HK-2 (cell line): ENCODE results near the gene EXD2.
"Not testable (repeated sequence)": the region's sequence is repeated elsewhere in the genome, so short reads cannot be mapped to it uniquely, and the experiment has no call there.

ENCODE experiments used
- DNase-seq: peaks from one replicate; pipeline ENCODE4 v3.0.0-alpha.2; 2018; ENCODE audit not compliant: unreplicated experiment

The EXD2 gene

DNA sequence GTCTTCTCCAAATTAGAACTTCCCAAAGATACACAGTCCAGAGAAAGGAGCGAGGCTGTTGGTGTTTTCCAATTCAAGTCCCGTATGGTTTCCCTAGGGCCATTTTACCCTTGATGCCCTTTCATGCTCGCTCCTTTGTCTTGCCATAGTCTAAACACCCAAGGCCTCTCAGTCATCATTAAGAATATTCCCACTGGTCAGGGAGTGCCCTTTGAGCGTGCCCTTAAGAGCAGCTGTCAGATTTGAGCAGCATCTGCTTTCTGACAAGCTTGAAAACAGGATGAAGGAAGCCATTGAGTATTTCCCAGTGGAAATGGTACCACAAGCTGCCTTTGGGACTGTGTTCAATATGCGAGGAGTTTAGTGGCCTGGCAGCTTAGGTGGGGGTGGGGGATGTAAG lies 58.3 kb downstream of the EXD2 start:
- DNase-seq: no peak

DNA sequence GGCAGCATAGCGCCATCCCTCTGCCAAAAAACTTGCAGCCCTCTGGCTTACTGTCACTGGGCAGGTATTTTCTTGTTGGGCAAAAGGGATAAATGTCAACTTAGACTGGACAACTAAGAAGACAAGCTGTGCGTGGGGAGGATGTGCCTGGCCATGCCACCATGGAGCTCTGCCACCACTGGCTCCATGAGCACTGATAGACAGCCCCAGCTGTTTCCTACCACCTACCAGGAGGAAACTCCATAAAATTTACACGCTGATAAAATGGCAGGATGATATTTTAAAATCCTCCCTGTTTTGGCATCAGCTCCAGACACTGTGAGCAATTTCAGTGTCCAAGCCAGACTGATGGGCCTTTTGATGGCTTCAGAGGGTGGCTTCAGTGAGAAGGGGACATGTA lies 61.6 kb downstream of the EXD2 start:
- no peak for DNase-seq

DNA sequence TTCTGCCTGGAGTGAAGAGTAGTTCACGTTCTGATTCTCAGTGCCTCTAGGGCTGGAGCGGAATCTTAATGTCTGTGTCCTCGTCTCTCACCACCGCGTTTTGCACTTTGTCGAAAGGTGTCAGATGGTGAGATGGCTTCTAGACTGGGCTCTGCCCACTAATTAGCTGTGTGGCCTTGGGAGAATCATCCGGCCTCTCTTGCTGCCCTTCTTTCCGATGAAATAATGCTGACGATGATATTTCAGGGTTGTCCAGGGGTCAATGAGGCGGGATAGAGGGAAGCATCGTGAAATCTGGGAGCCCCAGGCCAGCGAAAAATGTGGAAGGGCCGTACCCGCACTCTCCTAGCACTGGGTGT lies 67.8 kb downstream of the EXD2 start:
- DNase-seq: no peak

DNA sequence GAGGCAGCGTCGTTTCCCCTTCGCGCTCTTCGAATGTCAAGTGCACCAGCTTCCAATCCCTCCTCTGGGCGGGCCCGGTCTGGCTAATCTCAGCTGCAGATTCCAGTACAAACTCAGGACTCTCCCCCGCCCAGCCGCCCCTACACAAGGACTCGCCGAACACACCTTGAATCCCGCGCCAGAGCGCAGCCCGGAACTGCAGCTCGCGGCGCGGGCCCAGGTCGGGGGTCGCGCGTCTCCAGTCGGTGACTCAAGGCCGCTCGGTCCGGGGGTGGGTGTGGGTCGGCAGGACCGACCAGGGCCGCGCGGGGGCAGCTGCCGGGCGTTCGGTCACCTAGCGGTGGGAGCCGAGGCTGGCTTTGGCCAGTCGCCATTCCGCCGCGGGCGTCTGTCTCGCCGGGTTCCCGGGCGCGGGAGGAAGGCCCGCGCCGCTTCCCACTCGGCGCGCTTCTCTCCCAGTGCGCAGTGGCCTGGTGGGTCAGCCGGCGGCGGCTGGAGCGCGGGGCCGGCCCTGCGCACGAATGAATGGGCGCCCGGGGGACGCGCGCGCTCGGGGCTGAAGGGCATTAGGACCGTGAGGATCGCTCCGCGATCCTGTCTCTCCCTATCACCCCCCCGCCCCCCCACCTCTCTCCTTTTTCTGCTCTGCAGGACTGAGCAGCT lies 68.4 kb downstream of the EXD2 start, which contains the start of gene GALNT16:
GALNT16 (plus strand) TSS at position 632 of the 663 bp plus-strand sequence. CDS start 133 bp downstream, outside the sequence.
- no peak for DNase-seq

DNA sequence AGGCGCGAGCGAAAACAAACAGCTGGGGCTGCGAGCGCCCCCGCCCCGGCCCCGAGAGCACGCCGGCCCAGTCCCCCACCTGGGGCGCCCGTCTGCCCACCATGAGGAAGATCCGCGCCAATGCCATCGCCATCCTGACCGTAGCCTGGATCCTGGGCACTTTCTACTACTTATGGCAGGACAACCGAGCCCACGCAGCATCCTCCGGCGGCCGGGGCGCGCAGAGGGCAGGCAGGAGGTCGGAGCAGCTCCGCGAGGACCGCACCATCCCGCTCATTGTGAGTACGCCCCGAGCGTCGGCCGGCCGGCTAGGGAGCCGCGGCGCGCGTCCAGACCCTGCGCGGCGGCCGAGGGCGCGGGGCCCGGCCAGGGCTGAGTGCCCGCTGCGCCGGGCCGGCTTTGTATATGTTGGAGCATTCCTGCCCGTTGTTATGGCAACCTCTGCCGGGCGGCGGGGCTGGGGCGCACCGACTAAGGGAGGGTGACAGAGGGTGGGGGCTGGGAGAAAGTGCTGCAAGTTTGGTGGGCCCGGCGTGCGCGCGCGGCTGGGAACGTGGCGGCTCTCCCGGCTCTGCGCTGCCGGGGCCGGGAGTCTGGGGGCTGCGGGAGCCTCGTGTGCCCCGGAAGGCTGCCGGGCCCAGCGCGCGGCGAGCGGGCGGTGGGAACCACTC lies 69.0 kb downstream of the EXD2 start:
- DNase-seq: no peak

DNA sequence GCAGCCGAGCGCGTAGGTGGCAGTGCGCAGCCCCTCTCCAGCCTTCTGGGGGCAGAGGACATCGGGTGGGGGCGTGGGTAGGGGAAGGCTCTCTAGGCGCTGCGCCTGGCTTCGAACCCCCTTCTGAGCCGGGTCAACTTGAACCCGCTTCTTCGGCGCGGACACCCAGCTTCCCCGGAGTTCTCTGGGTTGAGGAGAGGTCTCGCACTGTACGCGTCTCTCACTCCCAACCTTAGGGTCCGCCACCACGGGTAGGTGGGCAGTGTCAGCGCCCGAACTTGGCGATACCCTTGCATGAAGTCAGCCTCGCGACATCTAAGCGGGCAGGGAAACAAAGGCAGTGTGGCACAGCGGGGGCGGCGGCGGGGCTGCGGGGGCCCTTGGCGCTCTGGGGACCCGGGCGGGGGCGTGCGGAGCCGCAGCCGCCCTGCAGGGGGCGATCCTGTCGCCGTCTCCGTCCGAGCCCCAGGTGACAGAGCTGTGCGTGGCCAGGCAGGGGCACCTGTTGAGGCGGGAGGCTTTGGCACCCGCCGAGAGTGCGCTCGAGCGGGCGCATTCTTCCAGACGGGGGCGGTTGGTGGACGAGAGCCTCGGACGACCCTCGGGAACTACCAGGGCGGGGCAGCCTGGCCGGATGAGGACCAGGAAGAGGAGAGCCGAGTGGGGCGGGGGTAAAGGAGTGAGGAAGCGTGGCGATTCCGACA lies 69.7 kb downstream of the EXD2 start:
- no peak for DNase-seq

DNA sequence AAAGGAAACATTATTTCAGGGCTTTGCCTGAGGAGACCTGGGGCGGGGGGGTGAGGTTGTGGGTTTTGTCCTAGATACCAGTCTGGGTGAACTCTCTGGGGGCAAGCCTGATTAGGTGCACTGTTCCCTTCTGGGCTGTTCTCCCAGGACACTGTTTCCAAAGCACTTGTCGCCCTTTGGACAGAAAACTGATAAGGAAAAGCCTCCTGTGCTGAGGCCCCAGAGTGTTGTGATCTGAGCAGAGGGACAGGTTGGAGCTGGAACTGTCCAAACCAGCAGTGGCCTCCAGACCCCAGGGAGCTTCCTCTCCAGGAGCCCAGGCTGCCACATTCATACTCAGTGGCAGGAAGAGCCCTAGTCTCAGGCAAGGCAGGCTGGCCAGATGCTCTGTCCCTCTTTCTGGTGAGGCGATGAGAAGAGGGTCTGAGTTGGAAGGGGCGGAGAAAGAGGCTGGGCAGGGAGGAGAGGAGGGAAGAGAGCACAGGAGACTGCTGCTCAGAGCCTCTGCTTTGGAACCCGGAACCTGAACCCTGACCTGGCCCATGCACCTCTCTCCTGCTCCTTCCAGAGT lies 70.5 kb downstream of the EXD2 start:
- no peak for DNase-seq

DNA sequence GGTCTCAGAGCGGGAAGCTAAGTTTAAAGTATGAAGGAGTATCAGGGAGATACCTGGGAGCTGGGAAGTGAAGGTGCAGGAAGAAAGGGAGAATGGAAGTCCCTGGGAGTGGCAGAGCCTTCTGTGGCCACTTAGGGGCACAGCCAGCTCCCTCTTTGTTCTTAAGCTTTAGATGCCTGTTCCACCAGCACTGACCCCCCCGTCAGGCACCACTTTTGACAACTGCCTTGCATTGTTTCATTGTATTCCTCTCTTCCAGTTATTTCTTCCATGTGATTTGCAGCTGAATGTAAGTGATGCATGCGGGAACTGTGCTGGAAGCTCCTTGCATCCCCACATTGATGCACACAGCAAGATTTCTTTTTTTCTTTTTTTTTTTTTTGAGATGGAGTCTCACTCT lies 71.2 kb downstream of the EXD2 start:
- no peak for DNase-seq

DNA sequence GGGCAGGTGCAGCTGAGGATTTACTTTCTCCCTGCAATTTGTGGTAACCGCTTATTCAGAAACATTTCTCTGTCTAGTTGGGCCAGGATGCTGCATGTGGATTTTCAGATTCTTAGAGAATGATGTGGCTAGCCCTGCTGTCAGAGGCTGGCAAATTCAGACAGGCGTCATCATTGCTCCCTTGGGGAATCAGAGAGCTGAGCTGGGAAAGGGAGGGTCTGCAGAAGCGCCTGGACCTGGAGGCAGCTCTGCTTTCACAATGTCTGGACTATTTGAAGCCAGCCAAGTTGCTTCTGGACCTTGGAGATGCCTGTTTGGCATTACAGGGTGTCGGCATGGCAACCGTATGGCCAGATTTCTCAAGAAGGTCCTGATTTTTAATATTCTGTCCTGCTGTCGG lies 72.1 kb downstream of the EXD2 start:
- no peak for DNase-seq

DNA sequence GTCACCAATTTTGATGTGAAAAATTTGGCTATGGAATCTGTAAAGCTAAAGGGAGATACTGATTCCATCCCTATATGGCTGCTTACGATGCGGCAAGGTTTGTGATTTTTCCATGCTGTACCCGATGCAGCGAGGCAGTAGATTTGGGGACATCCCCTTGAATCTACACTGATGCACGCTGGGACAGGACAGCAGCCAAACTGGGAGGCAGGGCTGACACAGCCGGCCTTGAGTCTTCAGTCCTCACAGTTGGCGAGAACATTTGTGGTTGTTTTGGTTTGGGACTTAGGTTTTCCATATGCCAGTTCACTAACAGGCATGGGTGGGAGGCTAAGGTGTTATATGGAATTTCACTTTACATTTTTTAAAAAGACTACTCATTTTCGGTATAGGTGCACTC lies 72.5 kb downstream of the EXD2 start:
- DNase-seq: no peak

DNA sequence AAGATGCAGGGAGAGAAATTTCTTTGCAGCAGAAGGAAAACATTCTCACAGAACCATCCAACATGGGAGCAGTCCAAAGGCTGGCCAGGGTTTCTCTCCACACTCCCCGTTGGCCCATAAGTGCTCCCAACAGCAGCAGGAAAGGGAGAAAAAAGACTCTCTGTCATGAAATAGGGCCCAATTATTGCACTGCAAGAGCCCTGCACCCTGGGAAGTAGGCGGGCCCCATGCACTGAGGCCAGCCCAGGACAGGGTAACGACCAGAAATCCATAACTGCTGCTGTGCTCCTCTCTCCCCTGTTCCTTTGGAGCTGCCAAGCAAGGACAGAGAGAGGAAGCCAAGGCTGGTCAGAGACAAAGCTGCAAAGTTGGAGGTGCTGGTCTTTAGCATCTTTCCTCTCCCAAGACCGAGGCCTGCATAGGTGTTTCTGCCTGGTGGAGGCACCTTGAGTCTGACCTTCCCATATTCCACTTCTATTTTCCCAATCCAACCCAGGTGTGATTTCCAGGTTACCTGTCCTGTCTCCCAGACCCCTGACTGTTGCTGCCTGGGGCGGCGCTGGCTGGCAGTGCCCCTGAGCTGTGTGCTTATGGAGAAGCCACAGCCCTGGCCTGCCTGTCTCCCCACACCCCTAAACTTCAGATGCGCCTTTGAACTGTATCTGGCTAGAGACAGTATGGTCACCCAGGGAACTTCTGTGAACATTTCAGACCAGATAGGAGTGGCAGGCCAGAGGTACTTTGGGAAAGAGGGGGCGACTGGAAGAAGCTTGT lies 75.5 kb downstream of the EXD2 start:
- no peak for DNase-seq

DNA sequence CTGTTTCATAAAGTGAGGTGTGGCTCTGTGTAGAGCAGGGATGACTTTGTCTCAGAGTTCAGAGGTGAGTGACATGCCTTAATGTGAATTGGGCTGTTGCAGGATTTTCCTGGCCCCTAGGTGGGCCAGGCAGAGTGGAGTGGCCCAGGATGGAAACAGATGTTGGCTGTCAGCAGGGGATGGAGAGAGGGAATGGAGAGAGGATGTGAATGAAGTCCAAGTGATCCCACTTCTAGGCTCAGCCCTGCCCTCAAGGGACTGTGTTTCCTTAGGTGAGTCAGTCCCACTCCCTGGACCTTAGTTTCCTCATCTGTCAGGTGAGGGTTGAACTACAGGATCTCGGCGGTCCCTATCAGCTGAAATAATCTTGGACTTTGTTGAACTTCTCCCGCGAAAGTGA lies 76.2 kb downstream of the EXD2 start:
- DNase-seq: no peak

DNA sequence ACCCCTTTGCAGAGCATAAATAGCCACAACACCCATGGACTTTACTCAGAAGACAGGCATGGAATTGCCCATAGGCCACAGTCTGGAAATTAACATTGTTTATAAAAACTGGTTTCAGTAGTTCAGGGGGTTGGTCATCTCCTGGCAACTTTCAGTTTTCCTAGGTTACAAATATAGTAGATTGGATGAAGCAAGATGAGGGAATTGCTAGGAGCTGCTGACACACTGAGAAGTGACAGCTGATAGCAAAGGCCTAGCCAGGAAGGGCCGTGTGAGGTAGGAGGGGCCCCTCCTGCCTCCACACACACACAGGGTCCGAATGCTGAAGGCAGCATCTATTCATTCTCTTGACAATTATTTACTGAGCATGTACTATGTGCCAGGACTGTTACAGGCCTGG lies 76.9 kb downstream of the EXD2 start:
- DNase-seq: no peak

DNA sequence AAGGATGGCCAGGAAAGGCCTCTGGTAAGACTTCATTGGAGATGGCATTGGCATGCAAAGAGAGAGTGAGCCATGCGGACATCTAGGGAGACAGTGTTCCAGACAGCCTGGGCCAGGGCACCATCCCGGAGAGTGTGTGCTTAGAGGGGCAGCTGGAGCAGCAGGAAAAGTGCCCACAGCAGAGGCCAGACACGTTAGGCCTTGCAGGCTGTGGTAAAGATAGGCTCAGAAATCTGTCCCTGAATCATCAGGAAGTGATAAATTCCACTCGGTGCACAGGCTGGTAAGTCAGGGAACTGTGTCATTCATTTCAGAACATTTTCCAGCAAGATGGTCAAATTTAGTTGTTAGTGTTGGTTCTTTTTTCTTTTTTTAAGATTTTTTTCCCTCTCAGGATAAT lies 77.5 kb downstream of the EXD2 start:
- no peak for DNase-seq

DNA sequence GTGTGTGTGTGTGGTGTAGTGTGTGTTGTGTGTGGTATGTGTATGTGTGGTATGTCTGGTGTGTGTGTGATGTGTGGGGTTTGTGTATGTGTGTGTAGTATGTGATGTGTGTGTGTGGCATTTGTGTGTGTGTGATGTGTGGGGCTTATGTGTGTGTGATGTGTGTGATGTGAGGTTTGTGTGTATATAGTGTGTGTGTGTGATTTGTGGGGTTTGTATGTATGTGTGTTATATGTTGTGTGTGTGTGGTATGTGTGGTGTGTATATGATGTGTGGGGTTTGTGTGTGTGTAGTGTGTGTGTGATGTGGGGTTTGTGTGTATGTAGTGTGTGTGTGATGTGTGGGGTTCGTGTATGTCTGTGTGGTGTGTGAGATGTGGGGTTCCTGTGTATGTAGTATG lies 78.1 kb downstream of the EXD2 start:
- no peak for DNase-seq

DNA sequence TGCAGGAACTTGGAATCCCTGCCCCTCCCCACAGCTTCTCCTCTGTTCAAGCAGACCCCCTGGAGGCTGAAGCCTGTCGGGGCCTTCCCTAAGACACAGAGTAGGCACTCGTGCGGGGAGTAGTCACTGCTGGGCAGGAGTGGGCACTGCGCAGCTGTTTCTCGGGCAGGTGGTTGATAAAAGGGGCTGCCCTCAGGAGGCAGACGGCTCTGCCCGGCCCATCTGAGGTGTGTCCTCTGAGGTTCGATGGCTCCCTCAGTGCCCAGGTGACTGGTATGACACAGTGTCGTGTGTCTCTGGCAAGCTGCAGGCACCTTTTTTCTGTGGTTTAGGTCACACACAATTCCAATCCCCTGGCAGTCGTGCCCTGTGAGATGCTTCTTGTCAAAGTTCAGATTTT lies 78.8 kb downstream of the EXD2 start:
- no peak for DNase-seq

DNA sequence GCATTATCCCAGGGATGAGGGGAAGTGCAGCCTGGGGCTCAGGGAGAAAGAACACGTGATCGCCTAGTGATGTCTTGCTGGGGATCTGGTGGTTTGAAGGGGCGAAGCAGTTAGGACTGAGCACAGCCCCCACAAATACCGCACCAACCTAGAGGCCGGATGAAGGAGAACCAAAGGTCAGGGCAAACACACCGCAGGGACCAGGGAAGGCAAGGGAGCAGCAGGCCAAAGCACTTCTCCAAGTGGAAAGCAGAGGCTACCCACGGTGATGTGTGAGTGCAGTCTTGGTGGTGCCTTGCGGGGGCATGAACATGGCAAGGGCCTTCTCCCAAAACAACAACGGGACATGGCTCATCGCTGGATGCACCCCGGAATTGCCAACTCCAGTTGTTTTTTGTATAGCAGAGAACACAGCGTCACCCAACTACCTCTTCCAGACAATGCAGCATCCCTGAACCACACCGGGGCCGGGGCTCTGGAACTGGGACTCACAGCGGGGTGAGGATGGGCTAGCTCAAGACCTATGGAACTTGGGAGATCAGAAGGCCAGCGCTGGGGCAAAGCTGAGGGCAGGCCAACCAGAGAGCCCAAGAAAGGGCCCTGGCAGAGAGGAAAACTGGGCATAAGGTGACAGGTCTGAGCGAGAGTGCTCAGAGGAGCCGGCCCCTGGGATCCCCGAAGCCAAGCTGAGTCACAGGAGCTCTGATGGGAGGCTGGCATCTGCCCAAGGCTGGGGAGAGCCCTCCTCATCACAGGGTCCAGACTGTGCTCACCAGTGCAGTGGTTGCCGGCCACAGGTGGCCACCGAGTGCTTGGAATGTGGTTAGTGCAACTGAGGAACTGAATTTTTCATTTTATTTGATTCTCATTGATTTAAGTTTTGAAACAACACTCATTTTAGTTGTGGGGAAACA lies 79.8 kb downstream of the EXD2 start:
- DNase-seq: peak; percentile 35

DNA sequence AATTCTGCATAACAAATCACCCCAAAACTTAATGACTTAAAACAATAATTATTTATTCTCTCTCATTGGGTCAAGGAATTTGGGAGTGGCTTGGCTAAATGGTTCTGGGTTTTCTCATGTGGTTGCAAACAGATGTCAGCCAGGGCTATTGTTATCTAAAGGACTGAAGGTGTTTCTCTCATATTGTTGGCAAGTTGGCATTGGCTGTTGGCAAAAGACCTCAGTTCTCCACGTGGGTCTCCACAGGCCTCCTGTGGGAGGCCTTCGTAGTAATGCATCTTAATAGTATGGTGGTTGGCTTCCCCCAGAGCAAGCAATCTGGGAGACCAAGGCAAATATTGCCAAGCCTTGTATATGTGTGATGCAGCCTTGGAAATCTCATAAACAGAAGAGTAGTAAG lies 83.0 kb downstream of the EXD2 start:
- DNase-seq: no peak

DNA sequence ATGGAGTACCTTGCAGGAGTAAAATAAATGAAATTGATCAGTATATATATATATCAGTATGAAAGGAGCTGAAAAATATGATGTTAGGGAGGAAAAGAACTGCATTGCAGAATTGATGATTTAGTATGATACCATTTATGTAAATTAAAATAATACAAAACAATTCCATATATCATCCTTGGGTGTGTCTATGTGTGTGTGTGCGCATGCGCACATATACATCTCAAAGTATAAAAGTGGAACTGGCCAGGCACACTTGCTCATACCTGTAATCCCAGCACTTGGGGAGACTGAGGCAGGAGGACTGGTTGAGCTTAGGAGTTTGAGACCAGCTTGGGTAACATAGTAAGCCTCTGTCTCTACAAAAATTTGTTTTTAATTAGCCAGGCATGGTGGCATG lies 84.0 kb downstream of the EXD2 start:
- DNase-seq: no peak

DNA sequence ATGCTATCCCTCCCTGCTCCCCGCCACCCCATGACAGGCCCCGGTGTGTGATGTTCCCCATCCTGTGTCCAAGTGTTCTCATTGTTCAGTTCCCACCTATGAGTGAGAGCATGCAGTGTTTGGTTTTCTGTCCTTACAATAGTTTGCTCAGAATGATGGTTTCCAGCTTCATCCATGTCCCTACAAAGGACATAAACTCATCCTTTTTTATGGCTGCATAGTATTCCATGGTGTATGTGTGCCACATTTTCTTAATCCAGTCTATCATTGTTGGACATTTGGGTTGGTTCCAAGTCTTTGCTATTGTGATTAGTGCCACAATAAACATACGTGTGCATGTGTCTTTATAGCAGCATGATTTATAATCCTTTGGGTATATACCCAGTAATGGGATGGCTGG lies 86.1 kb downstream of the EXD2 start:
- not testable (repeated sequence) for DNase-seq

DNA sequence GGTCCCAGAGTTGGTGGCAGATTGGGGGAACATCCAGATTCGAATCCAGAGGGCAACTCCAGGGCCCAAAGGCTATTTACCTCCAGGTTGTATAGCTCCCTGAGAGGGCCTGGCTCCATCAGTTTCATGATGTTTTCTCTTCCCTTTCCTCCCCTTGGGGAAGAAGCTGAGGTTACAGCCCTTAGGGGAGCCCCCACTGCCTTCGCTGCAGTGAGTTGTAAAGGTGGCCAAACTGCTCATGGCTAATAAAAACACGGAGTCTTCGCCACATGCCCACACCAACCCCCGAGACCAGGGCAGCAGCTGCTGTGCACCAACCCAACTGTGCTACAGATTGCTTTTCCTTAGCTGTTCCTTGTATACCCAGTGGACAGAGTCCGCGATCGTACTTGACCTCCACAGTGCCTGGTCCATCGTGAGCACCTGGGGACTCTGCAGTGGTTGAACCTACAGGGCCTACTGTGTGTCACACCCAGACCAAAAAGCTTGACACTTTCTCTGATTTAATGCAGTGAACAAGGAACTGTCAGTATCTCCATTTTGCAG lies 89.5 kb downstream of the EXD2 start:
- no peak for DNase-seq
